Loucy (cell line): ENCODE results near the gene CYB5A.

Experiments
- CTCF ChIP-seq: fragments of 200-600 bp; sonication (generic); conservative IDR thresholded peaks from 2 replicates; pipeline ENCODE4 v1.5.1; 2014; ENCODE audit warnings: mild to moderate bottlenecking, antibody characterized with exemption, low read length
- EZH2phosphoT487 ChIP-seq: fragments of 200-600 bp; IDR thresholded peaks from 2 replicates; pipeline ENCODE4 v1.6.1; 2018; ENCODE audit warnings: antibody characterized with exemption, mild to moderate bottlenecking, moderate library complexity, borderline replicate concordance

- TF ChIP-seq CTCF = no peak
- no peak for TF ChIP-seq EZH2phosphoT487
Observed at GRCh38 chr18:74336656-74337055, 44.9 kb upstream of the CYB5A start.
